Ishikawa (cell line): ENCODE measurements around the gene MACC1.

ENCODE experiments used
- EGR1 ChIP-seq: IDR thresholded peaks from 2 replicates; pipeline ENCODE4 v1.6.1; 2012
- EP300 ChIP-seq: IDR thresholded peaks from 2 replicates; pipeline ENCODE4 v1.6.1; 2012; ENCODE audit warnings: borderline replicate concordance
- FOXM1 ChIP-seq: IDR thresholded peaks from 2 replicates; pipeline ENCODE4 v1.6.1; 2012; ENCODE audit warnings: low read depth, borderline replicate concordance
- MAX ChIP-seq: IDR thresholded peaks from 2 replicates; pipeline ENCODE4 v1.6.1; 2012
- NFIC ChIP-seq: IDR thresholded peaks from 2 replicates; pipeline ENCODE4 v1.6.1; 2012
- RAD21 ChIP-seq: IDR thresholded peaks from 2 replicates; pipeline ENCODE4 v1.6.1; 2012; ENCODE audit warnings: low read depth
- REST ChIP-seq: IDR thresholded peaks from 2 replicates; pipeline ENCODE4 v1.6.1; 2012; ENCODE audit warnings: low read depth, mild to moderate bottlenecking
- TAF1 ChIP-seq: IDR thresholded peaks from 2 replicates; pipeline ENCODE4 v1.6.1; 2012; ENCODE audit warnings: low read depth, mild to moderate bottlenecking
- TCF12 ChIP-seq: IDR thresholded peaks from 2 replicates; pipeline ENCODE4 v1.6.1; 2012; ENCODE audit warnings: low read depth
- ZBTB7A ChIP-seq: IDR thresholded peaks from 2 replicates; pipeline ENCODE4 v1.6.1; 2012; ENCODE audit warnings: low read depth

DNA sequence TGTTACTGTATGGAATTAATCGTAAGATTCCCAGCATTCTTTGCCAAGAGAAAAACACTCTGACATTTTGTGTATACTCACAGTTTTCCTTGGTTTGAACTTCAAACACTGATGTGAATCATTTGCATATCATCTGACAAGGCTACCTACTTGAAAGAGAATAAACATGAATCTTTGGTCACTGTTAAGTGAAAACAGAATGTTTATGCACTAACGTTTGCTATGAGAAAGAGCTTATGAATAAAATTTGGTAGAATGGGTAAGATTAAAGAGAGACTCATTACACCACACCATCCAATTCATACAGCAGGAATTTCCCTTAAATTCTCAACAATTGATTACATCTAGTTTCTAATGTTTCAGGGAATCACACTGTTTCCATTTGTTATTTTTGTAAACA lies 46.6 kb downstream of the MACC1 start:
- no peak for TF ChIP-seq TAF1
- no peak for TF ChIP-seq REST
- TF ChIP-seq MAX, result no peak
- no peak for TF ChIP-seq TCF12
- TF ChIP-seq NFIC, result no peak
- no peak for TF ChIP-seq EGR1
- TF ChIP-seq RAD21, result no peak
- TF ChIP-seq EP300, result no peak
- TF ChIP-seq ZBTB7A, result no peak
- TF ChIP-seq FOXM1, result no peak
